HG03378 (cell line): Measurements from ENCODE around the gene GPR153.

Experiments
- ATAC-seq: cut with Tn5 transposase; IDR thresholded peaks from one replicate; pipeline ENCODE4 v1.9.1; 2021; ENCODE audit warnings: mild to moderate bottlenecking, moderate library complexity; ENCODE audit not compliant: unreplicated experiment

Gene GPR153

DNA sequence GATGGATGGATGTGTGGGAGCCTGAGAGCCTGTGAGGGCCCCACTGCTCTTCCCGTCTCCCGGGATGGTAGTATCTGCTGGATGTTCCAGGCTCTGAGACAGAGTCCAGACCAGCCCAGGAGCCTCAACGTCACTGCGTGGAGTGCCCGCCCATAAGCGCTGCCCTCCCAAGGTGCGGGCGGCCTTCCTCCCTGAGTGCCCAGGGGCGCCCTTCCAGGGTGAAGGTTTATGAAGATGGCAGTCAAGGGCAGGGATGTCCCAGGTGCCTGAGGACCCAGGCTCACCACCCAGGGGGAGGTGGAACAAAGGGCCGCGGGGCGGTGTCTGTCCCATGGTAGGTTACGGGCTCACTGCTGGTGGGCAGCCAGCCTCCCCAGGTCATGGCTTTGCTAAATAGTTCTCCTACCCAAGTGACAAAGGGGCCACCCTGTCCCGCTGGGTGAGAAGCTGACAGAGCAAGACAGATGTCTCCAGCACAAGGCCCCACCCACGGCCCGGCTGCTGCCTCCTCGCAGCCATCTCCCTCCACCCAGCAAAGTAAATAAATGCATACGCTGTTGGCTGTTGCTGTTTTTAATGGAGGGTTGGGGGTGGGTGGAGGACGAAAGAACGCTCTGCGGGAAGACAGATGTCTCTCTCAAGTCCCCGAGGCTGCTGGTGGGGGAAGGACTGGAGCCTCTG is 9.0 kb upstream of the GPR153 start:
- no peak for ATAC-seq

DNA sequence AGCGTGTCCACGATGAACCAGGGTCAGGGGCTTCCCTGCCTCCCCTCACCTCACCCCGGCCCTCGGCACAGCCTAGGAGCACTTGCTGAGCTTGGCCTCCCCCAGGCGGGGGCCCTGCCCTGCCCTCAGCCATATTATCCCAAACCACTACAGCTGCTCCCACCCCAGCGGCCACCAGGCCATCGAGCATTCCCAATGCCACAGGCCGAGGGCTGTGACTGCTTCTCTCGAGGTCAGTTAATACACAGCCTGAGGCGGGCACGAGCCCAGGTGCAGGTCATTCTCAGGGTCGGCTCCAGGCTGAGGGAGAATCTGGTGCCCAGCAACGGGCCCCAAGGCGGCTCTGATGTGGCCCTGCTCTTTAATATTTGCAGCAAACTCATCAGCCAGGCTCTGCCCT is 8.4 kb upstream of the GPR153 start:
- no peak for ATAC-seq

DNA sequence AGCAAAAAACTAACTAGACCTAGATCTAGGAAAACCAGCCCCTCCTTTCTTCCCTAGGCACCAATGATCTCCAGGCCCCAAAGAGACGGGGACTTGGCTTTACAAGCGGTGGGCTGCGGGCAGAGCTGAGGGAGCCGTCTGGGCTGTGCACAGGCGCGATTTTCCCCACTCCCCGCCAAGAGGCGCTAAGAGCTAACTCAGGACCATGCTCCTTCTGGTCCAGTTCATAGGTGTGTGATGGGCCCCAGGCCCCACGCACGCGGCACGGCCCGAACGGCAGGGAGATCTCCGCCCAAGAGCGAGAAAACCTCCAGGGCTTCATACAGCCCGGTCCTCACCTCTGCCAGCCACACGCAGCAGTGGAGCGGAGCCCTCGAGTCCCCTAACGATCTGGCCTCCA is 7.5 kb upstream of the GPR153 start:
- no peak for ATAC-seq

DNA sequence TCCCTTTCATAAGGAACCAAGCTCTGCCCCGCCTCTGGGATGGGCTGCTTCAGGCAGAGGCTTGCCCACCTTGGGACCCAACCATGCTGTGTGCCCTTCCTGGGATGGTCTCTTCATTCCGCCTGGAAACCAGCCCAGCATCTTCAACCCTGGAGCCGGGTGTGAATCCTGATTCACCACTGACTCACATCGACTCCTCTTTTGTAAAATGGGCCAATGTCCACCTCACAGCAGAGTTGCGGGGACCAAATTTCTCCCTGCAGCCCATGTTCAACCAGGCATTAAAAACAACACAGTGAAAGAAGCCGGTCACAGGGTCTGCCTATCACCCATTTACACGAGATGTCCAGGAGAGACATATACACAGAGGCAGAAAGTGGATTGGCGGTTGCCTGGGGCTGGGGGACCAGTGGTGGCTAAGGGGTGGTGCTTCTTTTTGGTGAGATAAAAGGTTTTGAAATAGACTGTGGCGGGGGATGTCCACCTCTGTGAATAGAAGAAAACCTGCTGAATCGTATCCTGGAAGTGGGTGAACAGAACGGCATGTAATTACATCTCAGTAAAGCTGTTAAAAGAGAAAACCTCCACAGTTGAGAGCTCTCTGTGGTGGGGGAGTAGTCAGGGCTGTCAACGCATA is 6.9 kb upstream of the GPR153 start:
- no peak for ATAC-seq

DNA sequence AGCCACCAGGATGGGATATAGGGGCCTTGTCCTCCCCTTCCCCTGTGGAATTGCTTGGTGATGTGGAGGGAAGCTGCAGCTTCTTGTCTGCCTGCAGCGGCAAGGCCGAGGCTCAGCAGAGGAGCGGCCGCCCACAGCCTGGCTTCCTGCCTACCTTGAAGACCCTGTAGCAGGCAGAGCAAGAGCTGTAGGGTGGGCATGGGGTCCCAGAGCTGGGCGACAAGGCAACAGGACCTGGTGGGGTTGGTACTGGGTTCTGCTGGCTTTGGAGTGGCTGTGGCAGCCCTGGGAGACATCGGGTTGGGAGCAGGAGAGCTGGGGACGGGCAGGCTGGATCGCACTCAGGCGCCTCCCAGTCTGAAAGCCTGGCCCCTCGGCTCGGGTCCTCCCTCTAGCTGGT is 5.7 kb upstream of the GPR153 start:
- no peak for ATAC-seq

DNA sequence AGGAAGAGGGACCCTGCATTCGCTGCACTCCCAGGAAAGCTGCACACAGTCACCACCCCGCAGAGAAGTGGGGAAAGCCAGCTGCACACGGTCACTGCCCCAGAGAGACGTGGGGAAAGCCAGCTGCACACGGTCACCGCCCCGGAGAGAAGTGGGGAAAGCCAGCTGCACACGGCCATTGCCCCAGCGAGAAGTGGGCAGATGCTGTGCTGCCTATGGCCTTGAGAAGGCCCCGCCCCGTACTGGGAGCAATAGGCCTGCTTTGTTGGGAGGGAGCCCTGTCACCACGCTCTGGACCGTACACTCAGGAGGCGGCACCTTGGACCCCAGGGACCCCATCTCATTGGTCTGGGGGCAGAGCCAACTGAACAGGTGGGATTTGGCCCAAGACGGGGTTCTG is 4.3 kb upstream of the GPR153 start:
- ATAC-seq = no peak

DNA sequence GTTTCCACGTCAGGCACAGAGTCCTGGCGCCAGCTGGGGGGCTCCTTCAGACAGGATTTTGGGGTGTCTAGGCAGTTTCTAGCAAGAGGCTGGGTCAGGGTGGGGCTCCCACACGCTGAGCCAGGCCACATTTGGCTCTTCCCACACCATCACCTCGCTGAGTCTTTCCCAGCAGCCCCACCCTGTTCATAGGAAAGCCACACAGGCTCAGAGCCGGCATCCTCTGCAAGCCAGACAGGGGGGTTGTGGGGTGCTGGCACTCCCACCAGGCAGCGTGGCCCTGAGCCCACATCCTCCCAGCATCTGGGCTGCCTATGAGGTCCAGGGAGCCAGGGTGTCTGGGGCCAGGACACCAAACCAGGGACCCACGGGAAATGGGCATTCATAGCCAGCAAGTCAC is 2.8 kb upstream of the GPR153 start:
- no peak for ATAC-seq

DNA sequence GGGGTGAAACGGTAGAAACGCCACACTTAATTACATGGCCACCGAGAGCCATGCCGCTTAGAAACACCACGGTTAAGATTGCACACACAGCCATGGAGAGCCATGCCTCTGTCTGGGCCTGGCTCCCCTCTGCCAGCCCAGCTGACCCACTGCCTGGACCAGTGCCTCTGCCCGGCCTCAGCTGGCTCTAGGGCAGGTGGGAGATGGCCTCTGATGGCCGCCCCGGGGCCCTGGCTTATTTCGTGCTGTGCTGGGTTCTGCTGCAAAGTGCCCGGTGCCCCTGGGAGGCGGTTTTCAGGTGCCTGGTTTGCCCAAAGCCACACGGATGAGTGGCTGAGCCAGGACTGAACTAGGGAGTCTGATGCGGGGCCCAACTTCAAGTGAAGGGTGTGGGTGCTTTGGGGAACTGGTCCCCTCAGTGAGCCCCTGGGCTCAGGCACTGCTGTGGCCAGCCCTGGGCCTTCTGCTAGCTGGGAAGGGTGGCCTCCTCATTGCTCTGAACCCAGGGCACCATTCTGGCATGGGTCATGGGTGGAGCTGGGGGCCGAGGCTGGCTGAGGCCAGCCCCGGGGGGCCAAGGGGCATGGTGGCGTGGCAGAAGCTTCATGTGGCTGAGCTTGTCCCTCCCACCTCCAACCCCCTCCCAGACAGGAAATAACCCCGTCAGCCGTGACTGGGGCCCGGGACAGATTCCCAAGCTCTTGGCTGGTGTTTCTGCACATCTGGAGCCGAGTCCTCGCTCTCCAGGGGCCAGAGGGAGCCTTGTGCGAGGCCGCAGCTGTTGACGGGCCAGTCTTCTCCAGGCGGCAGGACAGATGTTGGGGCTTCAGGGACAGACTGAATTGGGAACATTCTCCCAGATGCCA is 1.9 kb upstream of the GPR153 start:
- no peak for ATAC-seq

DNA sequence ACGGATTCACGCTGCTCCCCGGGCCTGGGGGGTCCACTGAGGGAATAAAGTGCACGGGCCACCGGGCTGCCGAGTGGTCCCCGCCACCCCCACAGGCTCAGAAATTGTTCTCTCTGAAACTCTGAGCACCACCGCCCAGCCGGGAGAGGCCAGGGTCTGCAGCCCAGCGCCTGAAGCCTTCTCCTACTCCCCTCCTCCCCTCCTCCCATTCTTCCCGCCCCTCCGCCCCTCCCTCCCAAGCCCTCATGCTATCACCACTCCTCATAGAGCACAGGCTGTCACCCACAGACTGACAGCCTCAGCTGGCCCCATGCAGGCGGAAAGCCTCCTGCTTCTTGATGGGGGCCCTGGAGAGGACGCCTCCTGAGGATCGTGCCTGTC is 707 bp upstream of the GPR153 start:
- no peak for ATAC-seq

DNA sequence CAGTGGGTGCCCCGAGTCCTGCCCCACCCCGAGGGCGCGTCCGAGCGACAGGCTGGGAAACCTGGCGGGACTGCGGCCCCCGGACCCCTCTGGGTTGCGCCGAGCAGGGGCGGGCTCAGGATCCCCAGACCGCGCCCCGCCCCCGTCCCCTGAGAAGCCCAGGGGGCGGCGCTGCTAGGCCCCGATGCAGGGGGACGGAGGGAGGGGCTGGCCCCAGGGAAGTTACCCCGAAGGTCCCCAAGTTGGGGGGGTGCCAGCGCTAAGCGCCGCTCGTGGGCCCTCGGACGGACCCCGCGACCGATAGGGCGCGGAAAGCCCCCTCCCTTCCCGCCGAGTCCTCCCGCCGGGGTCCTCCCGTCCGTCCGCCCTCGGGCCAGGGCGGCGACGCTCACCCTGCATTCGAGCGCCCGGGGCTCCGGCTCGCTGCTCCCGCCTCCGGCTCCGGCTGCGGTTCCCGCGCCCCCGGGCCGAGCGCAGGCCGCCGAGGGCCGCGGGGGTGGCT is 414 bp downstream of the GPR153 start:
- no peak for ATAC-seq

DNA sequence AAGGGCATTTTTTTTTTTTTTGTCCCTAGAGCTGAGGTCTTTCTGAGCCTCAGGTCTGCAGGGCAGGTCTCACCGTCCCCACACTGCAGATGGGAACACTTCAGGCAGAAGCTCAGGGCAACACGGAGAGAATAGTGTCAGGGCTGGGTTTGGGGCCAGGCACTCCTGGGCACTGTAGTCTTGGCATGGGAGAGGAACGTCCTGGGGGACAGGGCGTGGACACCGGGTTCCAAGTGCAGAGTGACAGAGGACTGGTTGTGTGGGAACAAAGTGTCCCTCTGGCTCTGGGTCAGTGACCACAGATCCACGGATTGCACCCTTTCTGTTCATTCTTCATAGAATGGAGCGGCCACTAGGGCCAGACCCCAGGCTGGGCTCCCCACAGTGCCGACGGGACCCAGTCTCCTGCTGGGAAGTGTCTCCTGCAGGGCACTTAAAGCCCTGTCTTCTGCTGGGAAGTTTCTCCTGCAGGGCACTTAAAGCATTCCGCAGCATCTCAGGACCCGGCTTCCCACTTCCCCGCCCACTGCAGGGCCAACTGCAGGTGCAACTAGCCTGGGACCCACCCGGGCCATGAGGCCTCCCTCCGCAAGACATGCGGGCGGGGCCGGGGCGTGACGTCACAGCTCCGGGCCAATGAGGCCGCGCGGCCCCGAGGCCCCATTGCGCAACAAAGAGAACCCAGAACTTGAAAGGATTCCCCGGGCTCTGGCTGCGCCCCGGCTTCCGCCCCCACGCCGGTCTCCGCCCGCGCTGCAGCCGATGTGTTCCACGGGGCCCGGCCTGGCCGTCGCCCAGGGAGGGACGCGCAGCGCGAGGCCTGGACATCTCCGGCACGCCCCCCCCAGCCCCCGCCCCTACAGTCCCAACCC is 1.2 kb downstream of the GPR153 start:
- ATAC-seq = no peak

DNA sequence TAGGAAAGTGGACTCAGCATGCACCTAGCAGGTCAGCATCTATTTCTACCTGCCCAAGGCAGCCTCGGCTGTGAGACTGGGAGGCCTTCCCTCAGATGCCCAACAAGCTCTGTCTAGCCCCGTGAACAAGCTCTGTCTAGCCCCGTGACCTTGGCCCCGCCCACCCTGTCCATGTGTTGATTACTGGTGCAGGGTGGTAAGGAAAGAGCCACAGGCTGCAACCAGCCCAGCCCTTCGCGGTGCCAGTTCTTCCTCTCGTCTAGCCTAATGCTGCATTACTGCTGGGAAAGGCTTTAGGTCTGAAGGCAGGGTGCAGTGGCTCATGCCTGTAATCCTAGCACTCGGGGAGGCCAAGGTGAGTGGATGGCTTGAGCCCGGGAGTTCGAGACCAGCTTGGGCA is 2.2 kb downstream of the GPR153 start:
- no peak for ATAC-seq

DNA sequence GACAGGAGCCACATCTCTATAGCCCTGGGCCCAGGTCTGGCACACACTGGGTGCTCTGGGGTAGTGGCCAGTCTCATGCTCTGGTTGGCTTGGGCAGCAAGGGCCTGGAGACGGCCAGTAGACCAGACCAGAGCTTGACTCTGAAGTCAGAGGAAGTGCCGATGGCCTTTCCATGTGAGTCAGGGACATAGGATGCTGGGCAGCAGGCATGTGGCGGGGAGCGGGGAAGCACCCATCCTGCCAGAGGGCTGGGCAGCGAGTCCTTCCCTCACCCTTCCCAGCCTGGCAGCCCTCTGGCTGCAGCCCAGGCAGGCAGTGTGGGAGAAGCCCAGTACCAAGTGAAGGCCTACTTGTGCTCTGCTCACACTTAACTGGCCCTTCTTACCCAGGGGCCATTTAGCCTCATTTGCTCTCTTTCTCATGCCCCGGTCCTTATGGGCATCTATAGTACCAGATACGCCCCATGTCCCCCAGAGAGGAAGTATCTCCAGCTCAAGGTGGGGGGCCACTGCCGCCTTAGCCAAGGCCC is 3.3 kb downstream of the GPR153 start:
- no peak for ATAC-seq

DNA sequence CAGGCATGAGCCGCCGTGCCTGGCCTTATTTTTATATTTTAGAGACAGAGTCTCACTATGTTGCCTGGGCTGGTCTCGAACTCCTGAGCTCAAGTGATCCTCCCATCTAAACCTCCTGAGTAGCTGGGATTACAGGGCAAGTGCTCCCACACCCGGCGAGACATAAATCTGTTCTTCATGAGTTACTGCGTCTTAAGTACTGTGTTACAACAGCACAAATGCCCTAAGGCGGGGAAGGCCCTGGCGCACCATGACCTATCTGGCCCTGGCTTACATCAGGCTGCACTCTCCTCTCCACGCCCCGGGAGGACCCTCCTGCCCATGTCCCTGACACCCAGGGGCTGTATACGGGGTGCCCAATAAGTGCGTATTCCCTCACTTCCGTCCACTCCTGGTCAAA is 4.3 kb downstream of the GPR153 start:
- no peak for ATAC-seq

DNA sequence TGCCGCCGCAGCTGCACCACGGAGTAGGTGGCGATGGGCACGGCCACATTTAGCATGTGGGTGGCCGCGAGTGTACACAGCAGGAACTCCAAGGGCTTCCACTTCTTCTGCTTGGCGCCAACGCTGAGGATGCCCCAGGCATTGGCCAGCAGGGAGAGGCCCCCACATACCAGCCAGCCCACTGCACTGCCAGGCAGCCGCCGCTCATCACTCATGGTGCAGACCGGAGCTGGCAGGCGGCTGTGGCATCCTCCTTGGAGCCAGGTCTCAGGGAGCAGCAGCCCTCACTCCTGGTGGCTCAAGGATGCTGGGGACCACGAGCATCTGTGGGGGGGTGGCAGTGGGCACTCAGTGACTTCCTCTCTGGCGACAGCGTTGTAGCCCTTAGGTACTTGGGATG is 6.2 kb downstream of the GPR153 start:
- ATAC-seq = no peak

DNA sequence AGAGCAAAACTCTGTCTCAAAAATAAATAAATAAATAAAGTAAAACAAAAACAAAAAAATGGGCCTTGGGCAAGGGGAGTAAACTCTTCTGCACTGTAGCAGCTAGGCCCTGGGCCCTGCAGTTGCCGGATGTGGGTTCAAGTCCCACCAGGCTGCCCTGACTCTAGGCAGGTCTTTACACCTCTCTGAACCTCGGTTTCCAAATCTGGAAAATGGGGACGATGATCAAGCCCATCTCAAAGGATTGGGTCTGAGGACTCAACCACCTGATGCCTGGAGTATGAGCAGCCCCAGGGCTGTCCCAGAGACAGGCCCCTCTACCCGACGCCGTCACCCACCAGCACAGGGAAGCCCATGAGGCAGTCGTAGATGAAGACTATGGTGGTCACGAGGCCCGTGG is 7.5 kb downstream of the GPR153 start:
- ATAC-seq = no peak

DNA sequence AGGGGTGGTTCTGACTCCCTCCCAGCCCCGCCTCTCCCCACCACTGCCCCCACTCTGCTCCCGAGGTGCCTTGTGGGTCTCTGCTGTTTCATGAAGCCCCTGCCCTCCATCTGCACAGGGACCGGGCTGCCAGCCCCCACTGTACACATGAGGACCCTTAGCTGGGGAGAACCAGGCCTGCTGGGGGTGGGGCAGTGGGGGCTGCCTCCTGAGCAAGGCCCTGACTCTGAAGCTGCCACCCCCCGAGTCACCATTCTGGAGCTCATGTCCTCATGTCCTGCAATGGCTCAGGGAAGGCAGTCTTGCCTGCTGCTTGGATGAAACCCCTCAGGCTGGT is 8.6 kb downstream of the GPR153 start:
- ATAC-seq = no peak

DNA sequence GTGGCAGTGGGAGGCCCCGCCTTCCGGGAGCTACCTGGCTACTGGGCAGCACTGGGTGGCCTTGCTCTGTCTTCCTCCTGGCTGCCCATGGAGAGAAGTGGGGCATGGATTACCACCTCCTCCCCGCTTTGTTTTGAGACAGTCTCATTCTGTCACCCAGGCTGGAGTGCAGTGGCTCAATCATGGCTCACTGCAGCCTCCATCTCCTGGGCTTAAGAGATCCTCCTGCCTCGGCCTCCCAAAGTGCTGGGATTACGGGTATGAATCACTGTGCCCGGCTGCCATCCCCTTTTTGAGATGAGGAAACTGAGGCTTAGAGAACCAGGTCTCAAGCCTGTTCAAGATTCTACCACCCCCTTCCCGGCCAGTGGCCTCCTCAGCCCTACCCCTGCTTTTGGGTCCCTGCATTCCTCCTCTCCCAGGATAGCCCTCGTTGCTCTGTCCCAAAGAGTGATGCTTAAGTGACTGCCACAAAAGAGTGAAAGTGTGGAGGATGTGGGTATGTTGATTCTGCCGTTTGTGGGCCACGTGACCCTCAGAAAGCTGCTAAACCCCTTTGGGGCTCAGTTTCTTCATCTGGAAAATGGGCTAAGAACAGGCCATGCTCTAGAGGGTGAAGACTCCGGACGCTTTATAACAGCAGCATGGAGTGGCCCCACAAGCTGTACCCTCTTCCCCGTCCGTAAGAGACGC is 9.1 kb downstream of the GPR153 start:
- no peak for ATAC-seq

DNA sequence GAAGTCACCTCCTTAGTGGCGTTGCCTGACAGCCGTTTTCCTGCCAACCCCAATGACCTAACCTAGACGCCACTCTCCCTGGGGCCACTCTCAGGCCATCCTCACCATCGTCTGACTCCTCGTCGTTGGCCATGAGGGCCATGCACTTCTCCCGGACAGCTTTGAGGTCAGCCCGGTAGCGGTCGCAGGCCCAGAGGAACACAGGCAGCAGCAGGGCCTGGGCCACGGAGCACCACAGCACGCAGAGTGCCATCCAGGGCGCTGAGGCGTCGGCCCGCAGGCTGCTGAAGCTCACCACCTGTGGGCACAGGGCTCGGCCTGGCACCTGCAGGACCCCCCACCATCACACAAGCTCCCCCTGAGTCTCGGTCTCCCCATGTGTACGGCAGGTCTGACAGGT is 9.7 kb downstream of the GPR153 start:
- no peak for ATAC-seq
